Kidney epithelial cell (primary cell): Measurements from ENCODE around the gene GPR85. TPM values are rescaled to one million over a fixed set of nuclear protein-coding genes. Genes with fewer than 3 reads are reported as not detected.

ENCODE experiments used
- DNase-seq: peaks from one replicate; pipeline ENCODE4 v3.0.0-alpha.2; 2010; ENCODE audit warnings: low read depth
- H3K27me3 ChIP-seq: 2 replicates; pipeline ENCODE4 v1.6.0; 2011; ENCODE audit warnings: low read length; ENCODE audit not compliant: control insufficient read depth, insufficient read depth
- H3K36me3 ChIP-seq: 2 replicates; pipeline ENCODE4 v1.5.1; 2011; ENCODE audit warnings: low read length; ENCODE audit not compliant: control insufficient read depth, insufficient read depth
- H3K4me3 ChIP-seq: 2 replicates; pipeline ENCODE4 v1.5.1; 2011; ENCODE audit warnings: low read depth, mild to moderate bottlenecking, control low read depth, low read length
- total RNA-seq: library from RNA; depleted of rRNA; stranded (reverse); fragments of >200 nt; gene quantifications from 2 replicates; pipeline ENCODE4 v1.2.3, GENCODE V29; 2015
- TF ChIP-seq, protein P1 (sequence below): IDR thresholded peaks from 2 replicates; pipeline ENCODE4 v1.5.1; 2011; ENCODE audit warnings: mild to moderate bottlenecking, moderate library complexity, low read length, control low read depth, inconsistent platforms; ENCODE audit not compliant: insufficient read depth, poor library complexity, severe bottlenecking

Gene GPR85
- total RNA-seq, 1 donor from 2014 or later, result 0.42 TPM

- Histone ChIP-seq H3K27me3 (no peaks in the 10 kb centered on the region), H3K4me3 (no peak overlapping the region), H3K36me3 (no peaks in the 10 kb centered on the region)
- no peak for DNase-seq
- TF ChIP-seq, protein P1, sequence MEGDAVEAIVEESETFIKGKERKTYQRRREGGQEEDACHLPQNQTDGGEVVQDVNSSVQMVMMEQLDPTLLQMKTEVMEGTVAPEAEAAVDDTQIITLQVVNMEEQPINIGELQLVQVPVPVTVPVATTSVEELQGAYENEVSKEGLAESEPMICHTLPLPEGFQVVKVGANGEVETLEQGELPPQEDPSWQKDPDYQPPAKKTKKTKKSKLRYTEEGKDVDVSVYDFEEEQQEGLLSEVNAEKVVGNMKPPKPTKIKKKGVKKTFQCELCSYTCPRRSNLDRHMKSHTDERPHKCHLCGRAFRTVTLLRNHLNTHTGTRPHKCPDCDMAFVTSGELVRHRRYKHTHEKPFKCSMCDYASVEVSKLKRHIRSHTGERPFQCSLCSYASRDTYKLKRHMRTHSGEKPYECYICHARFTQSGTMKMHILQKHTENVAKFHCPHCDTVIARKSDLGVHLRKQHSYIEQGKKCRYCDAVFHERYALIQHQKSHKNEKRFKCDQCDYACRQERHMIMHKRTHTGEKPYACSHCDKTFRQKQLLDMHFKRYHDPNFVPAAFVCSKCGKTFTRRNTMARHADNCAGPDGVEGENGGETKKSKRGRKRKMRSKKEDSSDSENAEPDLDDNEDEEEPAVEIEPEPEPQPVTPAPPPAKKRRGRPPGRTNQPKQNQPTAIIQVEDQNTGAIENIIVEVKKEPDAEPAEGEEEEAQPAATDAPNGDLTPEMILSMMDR, result no peak
Measured at GRCh38 chr7:113046453-113046852, 40.2 kb downstream of the GPR85 start.

DNA sequence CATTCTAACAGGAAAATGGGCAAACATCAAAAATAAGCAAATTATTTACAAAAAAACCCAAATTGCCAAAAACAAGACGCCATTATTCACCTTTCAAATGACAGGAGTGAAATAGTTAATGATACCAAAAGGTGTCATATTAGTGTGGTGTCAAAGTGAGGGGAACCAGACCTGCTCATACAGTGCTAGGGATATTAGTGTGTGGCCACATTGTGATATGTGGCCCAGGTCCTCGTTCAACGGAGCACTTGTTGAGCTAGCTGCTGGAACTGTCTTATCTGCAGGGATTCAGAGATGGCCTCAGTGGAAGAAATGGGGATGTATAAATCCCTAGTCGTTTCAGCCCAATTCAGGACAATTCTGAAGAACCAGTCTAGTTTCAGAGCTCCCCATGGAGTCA, 41.2 kb downstream of the GPR85 start:
- Histone ChIP-seq H3K27me3 (no peaks in the 10 kb centered on the region), H3K36me3 (no peaks in the 10 kb centered on the region), H3K4me3 (no peak overlapping the region)
- no peak for DNase-seq
- TF ChIP-seq, protein P1, result no peak

GRCh38 chr7:113044394-113044793, 42.2 kb downstream of the GPR85 start:
- H3K4me3 ChIP-seq, result no peak overlapping the region
- H3K36me3 ChIP-seq, result no peaks in the 10 kb centered on the region
- H3K27me3 ChIP-seq, result no peaks in the 10 kb centered on the region
- TF ChIP-seq, protein P1, result no peak
- DNase-seq, result no peak

DNA sequence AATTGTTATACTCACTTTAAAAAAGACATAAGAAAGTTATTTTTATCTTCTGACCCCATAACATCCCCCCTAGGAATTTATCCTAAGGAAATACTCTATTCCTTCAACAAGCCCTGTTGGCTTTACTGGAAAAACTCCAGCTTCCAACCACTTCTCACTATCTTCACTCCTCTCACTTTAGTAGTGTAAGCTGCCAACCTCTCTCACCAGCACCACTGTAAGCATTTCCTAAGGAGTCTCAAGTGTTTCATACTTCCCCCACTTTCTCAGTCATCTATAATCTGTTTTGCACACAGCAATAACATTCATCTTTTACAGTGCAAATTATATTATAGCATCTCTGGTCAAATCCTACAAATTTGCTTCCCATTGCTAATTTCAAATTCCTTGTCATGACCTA, 45.8 kb downstream of the GPR85 start:
- no peak overlapping the region for H3K4me3 ChIP-seq
- H3K27me3 ChIP-seq, result no peaks in the 10 kb centered on the region
- TF ChIP-seq, protein P1, result no peak
- no peaks in the 10 kb centered on the region for H3K36me3 ChIP-seq
- DNase-seq, result no peak

GRCh38 chr7:113033959-113034358, 52.7 kb downstream of the GPR85 start:
- Histone ChIP-seq H3K36me3 (no peaks in the 10 kb centered on the region), H3K27me3 (no peaks in the 10 kb centered on the region), H3K4me3 (no peak overlapping the region)
- TF ChIP-seq, protein P1, result no peak
- DNase-seq, result no peak

Other genes with a start within 250 kb of the GPR85 start
- gene SMIM30, start 31.7 kb upstream of the GPR85 start, total RNA-seq, result 48.7 and 54.9 TPM in 2 replicates